Gastroesophageal sphincter (tissue), 3 donors: ENCODE data around the gene SELENOO.

Source experiments
- EP300 ChIP-seq: sonication (generic); formaldehyde crosslinking; IDR thresholded peaks from one replicate; pipeline ENCODE4 v1.6.1; 2017; ENCODE audit warnings: antibody characterized with exemption, mild to moderate bottlenecking
- POLR2A ChIP-seq, 2 donors: fragments of 450-650 bp; IDR thresholded peaks; one replicate each; pipeline ENCODE4 v1.6.1; 2017; ENCODE audit warnings: antibody characterized with exemption in 2 of 2, mild to moderate bottlenecking in 2 of 2, moderate library complexity in 1 of 2
- POLR2AphosphoS5 ChIP-seq: sonication (generic); formaldehyde crosslinking; IDR thresholded peaks from one replicate; pipeline ENCODE4 v1.6.1; 2017; ENCODE audit warnings: antibody characterized with exemption
- TF ChIP-seq, protein P1 (sequence below), 4 experiments: fragments of 200-600 bp in 2 of 4; fragments of 450-650 bp in 2 of 4; sonication (generic) in 1 of 4; IDR thresholded peaks; one replicate each; pipeline ENCODE4 v1.5.1; 2017 to 2019; ENCODE audit warnings: antibody characterized with exemption in 4 of 4, mild to moderate bottlenecking in 2 of 4, moderate library complexity in 2 of 4

DNA sequence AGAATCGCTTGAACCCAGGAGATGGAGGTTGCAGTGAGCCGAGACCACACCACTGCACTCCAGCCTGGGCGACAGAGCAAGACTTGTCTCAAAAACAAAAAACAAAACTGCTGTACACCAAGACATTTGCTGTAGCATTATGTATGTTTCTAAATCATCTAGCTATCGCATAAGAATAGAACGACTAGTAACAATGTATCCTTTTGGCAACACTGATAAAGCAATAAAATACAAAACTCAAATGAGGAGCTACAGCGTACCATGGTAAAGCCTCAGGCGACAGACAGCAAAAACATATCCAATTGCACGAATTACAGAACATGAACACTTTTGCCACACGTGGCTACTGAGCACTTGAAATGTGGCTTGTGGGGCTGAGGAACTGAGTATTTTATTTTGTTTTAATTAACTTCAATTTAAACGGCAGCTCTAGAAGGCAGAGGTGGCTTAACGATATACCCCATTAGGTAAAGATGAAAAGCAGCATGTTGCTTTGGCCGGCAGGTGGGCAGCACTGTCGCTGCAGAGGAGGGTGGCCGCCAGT lies 41.7 kb downstream of the SELENOO start:
- TF ChIP-seq, protein P1, sequence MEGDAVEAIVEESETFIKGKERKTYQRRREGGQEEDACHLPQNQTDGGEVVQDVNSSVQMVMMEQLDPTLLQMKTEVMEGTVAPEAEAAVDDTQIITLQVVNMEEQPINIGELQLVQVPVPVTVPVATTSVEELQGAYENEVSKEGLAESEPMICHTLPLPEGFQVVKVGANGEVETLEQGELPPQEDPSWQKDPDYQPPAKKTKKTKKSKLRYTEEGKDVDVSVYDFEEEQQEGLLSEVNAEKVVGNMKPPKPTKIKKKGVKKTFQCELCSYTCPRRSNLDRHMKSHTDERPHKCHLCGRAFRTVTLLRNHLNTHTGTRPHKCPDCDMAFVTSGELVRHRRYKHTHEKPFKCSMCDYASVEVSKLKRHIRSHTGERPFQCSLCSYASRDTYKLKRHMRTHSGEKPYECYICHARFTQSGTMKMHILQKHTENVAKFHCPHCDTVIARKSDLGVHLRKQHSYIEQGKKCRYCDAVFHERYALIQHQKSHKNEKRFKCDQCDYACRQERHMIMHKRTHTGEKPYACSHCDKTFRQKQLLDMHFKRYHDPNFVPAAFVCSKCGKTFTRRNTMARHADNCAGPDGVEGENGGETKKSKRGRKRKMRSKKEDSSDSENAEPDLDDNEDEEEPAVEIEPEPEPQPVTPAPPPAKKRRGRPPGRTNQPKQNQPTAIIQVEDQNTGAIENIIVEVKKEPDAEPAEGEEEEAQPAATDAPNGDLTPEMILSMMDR (IDR thresholded peaks at IDR 0.05): no peak
- TF ChIP-seq POLR2AphosphoS5: no peak
- TF ChIP-seq POLR2A (IDR thresholded peaks at IDR 0.05): no peak
- TF ChIP-seq EP300: no peak
